HAP-1 (cell line): ENCODE measurements around the gene TCF25.
A peak's percentile ranks its signal among the peaks of the same experiment; 100 is the strongest.
"Not testable (repeated sequence)": the region's sequence is repeated elsewhere in the genome, so short reads cannot be mapped to it uniquely, and the experiment has no call there.

ENCODE experiments used
- DNase-seq, 2 experiments: peaks; one replicate each; pipeline ENCODE4 v3.0.0-alpha.2; 2016 to 2020; ENCODE audit warnings: low spot score in 2 of 2
- H3K27me3 ChIP-seq: fragments of 250-450 bp; sonication (Bioruptor Pico); 2 replicates; pipeline ENCODE4 v1.5.1; 2020; ENCODE audit warnings: low read depth, mild to moderate bottlenecking, moderate library complexity
- H3K36me3 ChIP-seq: fragments of 250-450 bp; sonication (Bioruptor Pico); replicated peaks from 2 replicates; pipeline ENCODE4 v1.5.1; 2020; ENCODE audit warnings: mild to moderate bottlenecking
- H3K4me1 ChIP-seq: fragments of 250-450 bp; sonication (Bioruptor Pico); 2 replicates; pipeline ENCODE4 v1.5.1; 2020; ENCODE audit warnings: mild to moderate bottlenecking
- H3K4me3 ChIP-seq: fragments of 250-450 bp; sonication (Bioruptor Pico); 2 replicates; pipeline ENCODE4 v1.5.1; 2020; ENCODE audit warnings: mild to moderate bottlenecking, moderate library complexity
- H3K9me3 ChIP-seq: fragments of 250-450 bp; sonication (Bioruptor Pico); 2 replicates; pipeline ENCODE4 v1.5.1; 2020; ENCODE audit warnings: mild to moderate bottlenecking, moderate library complexity
- in situ Hi-C: fragments of 300-500 bp; cut with MboI; formaldehyde crosslinking; loops from 3 replicates; pipeline ENCODE4 v1.14.3; 2020; ENCODE audit warnings: low sequenced_read_pairs, inconsistent platforms, mixed read lengths

TCF25 gene

GRCh38 chr16:89873109-89873971 is at the start of gene TCF25:
Gene TCF25, plus strand, starts transcription at chr16:89873592. Its CDS starts 76 bp downstream, at chr16:89873668.
- peaks cover 11% of the 10 kb centered on the region for H3K4me1 ChIP-seq
- H3K4me3 ChIP-seq: peak within 1 kb of the TSS; percentile 95

GRCh38 chr16:89823824-89824148 is 49.6 kb upstream of the TCF25 start:
- DNase-seq, in situ Hi-C loops, H3K36me3 ChIP-seq: not testable (repeated sequence)

More at GRCh38 chr16:89873109-89873971, at the start of gene TCF25:
- peaks cover 28% of the 10 kb centered on the region for H3K36me3 ChIP-seq
- no peaks in the 10 kb centered on the region for H3K27me3 ChIP-seq
- H3K9me3 ChIP-seq: no peaks in the 10 kb centered on the region
- in situ Hi-C loops: no loop called here
- DNase-seq: peak; percentile 84 to 89

GRCh38 chr16:89826531-89827382 is 46.6 kb upstream of the TCF25 start:
- Histone ChIP-seq H3K4me1 (peaks cover 14% of the 10 kb centered on the region), H3K9me3 (no peaks in the 10 kb centered on the region), H3K27me3 (no peaks in the 10 kb centered on the region), H3K4me3 (no peak overlapping the region), H3K36me3 (no peaks in the 10 kb centered on the region)
- in situ Hi-C loops: no loop called here
- DNase-seq: no peak

More at GRCh38 chr16:89823824-89824148, 49.6 kb upstream of the TCF25 start:
- H3K9me3 ChIP-seq, H3K27me3 ChIP-seq, H3K4me3 ChIP-seq: not testable (repeated sequence)
- H3K4me1 ChIP-seq: peaks cover 14% of the 10 kb centered on the region

GRCh38 chr16:89827383-89828198 is 45.8 kb upstream of the TCF25 start:
- in situ Hi-C loops: no loop called here
- DNase-seq: peak; percentile 12 to 65
- Histone ChIP-seq H3K36me3 (no peaks in the 10 kb centered on the region), H3K4me1 (peaks cover 7% of the 10 kb centered on the region; the same call in 1 of the 2 replicates), H3K9me3 (no peaks in the 10 kb centered on the region), H3K27me3 (no peaks in the 10 kb centered on the region), H3K4me3 (peak overlapping the region; percentile 44)

- peak; percentile 43 to 83 for DNase-seq
- Histone ChIP-seq H3K4me1 (peaks cover 5% of the 10 kb centered on the region; the same call in 1 of the 2 replicates), H3K9me3 (no peaks in the 10 kb centered on the region), H3K27me3 (no peaks in the 10 kb centered on the region), H3K4me3 (peak within 1 kb of the TSS; percentile 45), H3K36me3 (no peaks in the 10 kb centered on the region)
- in situ Hi-C loops: no loop called here
Observed at GRCh38 chr16:89828199-89828869, 45.1 kb upstream of the TCF25 start, which contains the start of gene SPIRE2. Gene SPIRE2, plus strand, starts transcription at chr16:89828475. Its CDS starts 76 bp downstream, at chr16:89828551.

- no peaks in the 10 kb centered on the region for H3K9me3 ChIP-seq
- H3K4me1 ChIP-seq: peaks cover 5% of the 10 kb centered on the region; the same call in 1 of the 2 replicates
- no peaks in the 10 kb centered on the region for H3K27me3 ChIP-seq
- no peaks in the 10 kb centered on the region for H3K36me3 ChIP-seq
- H3K4me3 ChIP-seq: peak overlapping the region; percentile 45
- DNase-seq: peak in 1 of 2 experiments; percentile 9
- in situ Hi-C loops: no loop called here
Observed at GRCh38 chr16:89828870-89829629, 44.3 kb upstream of the TCF25 start.

- Histone ChIP-seq H3K27me3 (no peaks in the 10 kb centered on the region), H3K4me1 (peaks cover 5% of the 10 kb centered on the region; the same call in 1 of the 2 replicates), H3K36me3 (no peaks in the 10 kb centered on the region), H3K4me3 (peak overlapping the region; percentile 45; the same call in 1 of the 2 replicates), H3K9me3 (no peaks in the 10 kb centered on the region)
- in situ Hi-C loops: no loop called here
- no peak for DNase-seq
Observed at GRCh38 chr16:89829630-89830437, 43.6 kb upstream of the TCF25 start.

GRCh38 chr16:89831810-89832328 is 41.5 kb upstream of the TCF25 start:
- DNase-seq: no peak
- Histone ChIP-seq H3K9me3 (no peaks in the 10 kb centered on the region), H3K4me3 (no peak overlapping the region), H3K27me3 (no peaks in the 10 kb centered on the region), H3K4me1 (peaks cover 5% of the 10 kb centered on the region; the same call in 1 of the 2 replicates), H3K36me3 (no peaks in the 10 kb centered on the region)
- in situ Hi-C loops: no loop called here

- H3K4me1 ChIP-seq, H3K27me3 ChIP-seq, DNase-seq, H3K36me3 ChIP-seq, H3K9me3 ChIP-seq, in situ Hi-C loops, H3K4me3 ChIP-seq: not testable (repeated sequence)
Observed at GRCh38 chr16:89833664-89834363, 39.6 kb upstream of the TCF25 start.

GRCh38 chr16:89834813-89835363 is 38.5 kb upstream of the TCF25 start:
- in situ Hi-C loops, H3K4me3 ChIP-seq, H3K27me3 ChIP-seq, H3K4me1 ChIP-seq, H3K9me3 ChIP-seq, DNase-seq, H3K36me3 ChIP-seq: not testable (repeated sequence)

GRCh38 chr16:89836484-89836883 is 36.9 kb upstream of the TCF25 start:
- DNase-seq, H3K4me1 ChIP-seq, H3K27me3 ChIP-seq, H3K4me3 ChIP-seq, in situ Hi-C loops, H3K9me3 ChIP-seq, H3K36me3 ChIP-seq: not testable (repeated sequence)
